ENCODE results near the gene MAPKAP1. TPM values are rescaled to one million over a fixed set of nuclear protein-coding genes. Genes with fewer than 3 reads are reported as not detected.

Gene MAPKAP1
- total RNA-seq, 2 experiments from 2014 or later: 51.6 to 61.9 TPM

DNA sequence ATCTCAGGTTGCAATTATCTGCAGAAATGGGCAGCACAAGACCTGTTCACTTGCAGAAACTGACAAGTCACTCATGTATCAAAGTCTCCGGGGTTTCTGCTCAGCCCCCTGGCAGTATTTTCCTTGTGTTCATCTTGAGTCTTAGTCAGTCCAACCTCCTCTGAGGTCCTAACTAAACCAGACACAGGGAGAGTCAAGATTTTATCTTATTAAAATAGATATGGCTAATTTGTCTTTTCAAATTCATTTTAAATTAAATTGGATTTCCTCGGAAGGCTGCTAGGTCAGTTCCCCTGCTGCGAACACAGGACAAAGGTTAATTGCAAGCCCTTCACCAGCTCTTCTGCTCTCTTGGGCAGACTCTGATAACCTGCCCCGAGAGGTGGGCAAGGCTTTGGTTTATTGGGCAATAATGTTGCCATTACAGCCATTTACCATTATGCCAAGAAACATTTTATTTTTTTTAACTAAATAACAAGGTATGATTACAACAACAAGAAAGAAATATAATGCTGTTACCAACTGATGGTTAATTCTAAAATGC, 103.5 kb downstream of the MAPKAP1 start:
- POLR2A ChIA-PET: no interaction called here
- Mint-ChIP-seq H3K4me1 (peaks cover 25% of the 10 kb centered on the region), H3K27me3 (no peaks in the 10 kb centered on the region), H3K9me3 (ENCODE audit: low read depth) (no peaks in the 10 kb centered on the region), H3K36me3 (ENCODE audit: low read depth) (no peaks in the 10 kb centered on the region), H3K4me3 (no peak overlapping the region), H3K27ac (no peak overlapping the region)
- intact Hi-C loops (cut with DNase I, micrococcal nuclease): no loop called here
- ATAC-seq: no peak
- no peak for DNase-seq
- CTCF ChIA-PET: interaction anchor here (1.8 kb wide), 1 partner anchor 9 kb away, joined by 6 read pairs; no protein-coding TSS in a partner anchor

DNA sequence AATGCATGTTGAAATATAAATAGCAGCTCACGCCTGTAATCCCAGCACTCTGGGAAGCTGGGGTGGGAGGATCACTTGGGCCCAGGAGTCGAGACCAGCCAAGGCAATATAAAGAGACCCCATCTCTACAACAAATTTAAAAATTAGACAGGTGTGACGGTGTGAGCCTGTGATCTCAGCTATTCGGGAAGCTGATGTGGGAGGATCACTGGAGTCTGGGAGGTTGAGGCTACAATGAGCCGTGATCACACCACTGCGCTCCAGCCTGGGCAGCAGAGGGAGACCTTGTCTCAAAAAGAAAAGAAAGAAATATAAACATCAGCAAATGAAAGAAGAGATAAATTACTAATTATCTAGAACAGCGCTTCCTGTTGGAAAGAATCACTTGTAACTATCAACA, 105.0 kb downstream of the MAPKAP1 start:
- Mint-ChIP-seq H3K4me3 (no peak overlapping the region), H3K27me3 (no peaks in the 10 kb centered on the region), H3K27ac (no peak overlapping the region), H3K9me3 (ENCODE audit: low read depth) (no peaks in the 10 kb centered on the region), H3K36me3 (ENCODE audit: low read depth) (no peaks in the 10 kb centered on the region), H3K4me1 (peaks cover 21% of the 10 kb centered on the region)
- intact Hi-C loops (cut with DNase I, micrococcal nuclease): no loop called here
- DNase-seq (no peak), ATAC-seq (no peak)
- POLR2A ChIA-PET: no interaction called here
- CTCF ChIA-PET: interaction anchor here (1.8 kb wide), 1 partner anchor 8 kb away, joined by 6 read pairs; no protein-coding TSS in a partner anchor

DNA sequence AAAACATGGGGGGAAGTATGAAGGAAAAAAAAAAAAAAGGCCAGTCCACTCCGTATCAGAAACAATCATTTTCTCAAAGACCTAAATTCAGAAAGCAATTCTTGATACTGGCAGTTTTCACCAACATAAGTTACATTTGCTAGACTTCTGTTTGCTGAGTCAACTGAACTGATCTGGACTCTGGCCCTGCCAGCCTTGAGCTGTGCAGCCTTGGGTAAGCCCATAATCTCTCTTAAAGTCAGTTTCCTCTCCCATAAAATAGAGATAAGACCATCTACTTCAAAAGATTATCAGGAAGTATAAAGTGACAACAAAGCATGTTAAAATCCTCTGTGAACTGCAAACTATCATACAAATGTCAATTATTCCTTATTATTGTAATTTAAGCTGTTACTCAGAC, 106.8 kb downstream of the MAPKAP1 start:
- Mint-ChIP-seq H3K4me1 (peaks cover 22% of the 10 kb centered on the region), H3K9me3 (ENCODE audit: low read depth) (no peaks in the 10 kb centered on the region), H3K4me3 (no peak overlapping the region), H3K27ac (no peak overlapping the region), H3K27me3 (no peaks in the 10 kb centered on the region), H3K36me3 (ENCODE audit: low read depth) (peaks cover 7% of the 10 kb centered on the region)
- DNase-seq: no peak
- intact Hi-C loops (cut with DNase I, micrococcal nuclease): no loop called here
- no peak for ATAC-seq
- CTCF ChIA-PET: interaction anchor here (0.6 kb wide), 1 partner anchor 81 kb away, joined by 5 read pairs; no protein-coding TSS in a partner anchor
- POLR2A ChIA-PET: no interaction called here

GRCh38 chr9:125594223-125594610, 112.8 kb downstream of the MAPKAP1 start:
- no peak for ATAC-seq
- H3K4me3 Mint-ChIP-seq: no peak overlapping the region
- DNase-seq: no peak
- H3K36me3 Mint-ChIP-seq (ENCODE audit: low read depth): peaks cover 7% of the 10 kb centered on the region
- no peaks in the 10 kb centered on the region for H3K27me3 Mint-ChIP-seq
- intact Hi-C loops (cut with DNase I, micrococcal nuclease): no loop called here
- ChIA-PET POLR2A (no interaction called here), CTCF (interaction anchor here (0.7 to 1.7 kb wide), 6 partner anchors 9 to 183 kb away, joined by 3 to 6 read pairs (median 3); no protein-coding TSS in a partner anchor)
- peaks cover 20% of the 10 kb centered on the region for H3K4me1 Mint-ChIP-seq
- no peak overlapping the region for H3K27ac Mint-ChIP-seq
- H3K9me3 Mint-ChIP-seq (ENCODE audit: low read depth): peaks cover 1% of the 10 kb centered on the region

DNA sequence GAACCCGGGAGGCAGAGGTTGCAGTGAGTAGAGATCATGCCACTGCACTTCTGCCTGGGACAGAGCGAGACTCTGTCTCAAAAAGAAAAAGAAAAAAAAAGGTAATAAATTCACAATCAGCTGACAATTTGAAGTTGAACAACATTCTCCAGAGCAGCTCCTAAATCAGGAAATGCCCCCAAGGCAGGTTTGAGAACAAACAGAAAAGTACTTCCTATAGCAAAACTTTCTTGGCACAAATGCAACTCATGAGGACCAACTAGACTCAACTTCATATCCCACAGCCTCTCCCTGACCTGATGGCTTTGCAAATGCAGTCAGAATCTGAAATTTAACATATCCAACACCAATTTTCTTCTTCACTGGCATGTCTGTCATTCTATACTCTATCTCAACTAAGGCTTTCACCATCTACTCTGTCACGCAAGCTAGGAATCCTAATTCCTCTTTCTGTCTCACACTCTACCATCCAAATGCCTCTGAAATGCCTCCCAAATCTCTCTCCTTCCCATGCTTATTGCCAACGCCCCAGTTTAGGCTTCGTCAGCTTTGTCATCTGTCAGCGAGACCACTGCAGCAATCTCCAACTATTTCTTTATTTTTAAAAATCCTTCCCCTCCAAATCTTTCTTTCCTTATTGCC, 113.3 kb downstream of the MAPKAP1 start:
- ATAC-seq: no peak
- ChIA-PET POLR2A (no interaction called here), CTCF (interaction anchor here (0.6 to 1.7 kb wide), 6 partner anchors 9 to 182 kb away, joined by 3 to 6 read pairs (median 4); no protein-coding TSS in a partner anchor)
- Mint-ChIP-seq H3K4me3 (no peak overlapping the region), H3K9me3 (ENCODE audit: low read depth) (peaks cover 1% of the 10 kb centered on the region), H3K27ac (no peak overlapping the region), H3K27me3 (no peaks in the 10 kb centered on the region), H3K36me3 (ENCODE audit: low read depth) (peaks cover 8% of the 10 kb centered on the region), H3K4me1 (peaks cover 21% of the 10 kb centered on the region)
- DNase-seq: no peak
- intact Hi-C loops (cut with DNase I, micrococcal nuclease): no loop called here

GRCh38 chr9:125591888-125592287, 115.1 kb downstream of the MAPKAP1 start:
- intact Hi-C loops (cut with DNase I, micrococcal nuclease): no loop called here
- DNase-seq (no peak), ATAC-seq (no peak)
- POLR2A ChIA-PET: no interaction called here
- H3K9me3 Mint-ChIP-seq (ENCODE audit: low read depth): peaks cover 1% of the 10 kb centered on the region
- H3K27me3 Mint-ChIP-seq: no peaks in the 10 kb centered on the region
- CTCF ChIA-PET: no interaction called here
- no peak overlapping the region for H3K27ac Mint-ChIP-seq
- H3K36me3 Mint-ChIP-seq (ENCODE audit: low read depth): peaks cover 10% of the 10 kb centered on the region
- H3K4me1 Mint-ChIP-seq: peaks cover 30% of the 10 kb centered on the region
- no peak overlapping the region for H3K4me3 Mint-ChIP-seq

DNA sequence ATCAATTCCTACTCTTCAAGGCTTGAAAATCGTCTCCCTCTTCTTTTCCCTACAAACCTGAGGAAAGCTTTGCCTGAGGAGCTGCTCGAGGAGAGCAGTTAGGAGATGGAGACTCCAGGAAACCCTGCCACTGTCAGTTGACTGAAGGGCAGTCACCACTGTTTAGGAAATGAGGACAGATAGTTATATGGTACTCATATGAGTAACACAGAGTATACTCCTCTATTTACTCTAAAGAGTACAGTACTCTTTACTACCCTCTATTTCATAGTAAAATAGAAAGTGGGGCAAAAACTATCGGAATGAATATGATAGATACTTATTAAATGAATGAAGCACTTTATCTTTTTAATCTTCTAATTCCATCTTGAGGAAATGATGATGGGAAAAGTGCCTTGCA, 115.8 kb downstream of the MAPKAP1 start:
- DNase-seq: no peak
- no peaks in the 10 kb centered on the region for H3K27me3 Mint-ChIP-seq
- H3K27ac Mint-ChIP-seq: peak overlapping the region; percentile 72
- ChIA-PET CTCF (interaction anchor here (0.6 kb wide), 1 partner anchor 61 kb away, joined by 3 read pairs; no protein-coding TSS in a partner anchor), POLR2A (no interaction called here)
- intact Hi-C loops (cut with DNase I, micrococcal nuclease): no loop called here
- ATAC-seq: peak; percentile 64
- peaks cover 1% of the 10 kb centered on the region for H3K9me3 Mint-ChIP-seq (ENCODE audit: low read depth)
- H3K4me3 Mint-ChIP-seq: no peak overlapping the region
- H3K36me3 Mint-ChIP-seq (ENCODE audit: low read depth): peaks cover 9% of the 10 kb centered on the region
- H3K4me1 Mint-ChIP-seq: peaks cover 34% of the 10 kb centered on the region

DNA sequence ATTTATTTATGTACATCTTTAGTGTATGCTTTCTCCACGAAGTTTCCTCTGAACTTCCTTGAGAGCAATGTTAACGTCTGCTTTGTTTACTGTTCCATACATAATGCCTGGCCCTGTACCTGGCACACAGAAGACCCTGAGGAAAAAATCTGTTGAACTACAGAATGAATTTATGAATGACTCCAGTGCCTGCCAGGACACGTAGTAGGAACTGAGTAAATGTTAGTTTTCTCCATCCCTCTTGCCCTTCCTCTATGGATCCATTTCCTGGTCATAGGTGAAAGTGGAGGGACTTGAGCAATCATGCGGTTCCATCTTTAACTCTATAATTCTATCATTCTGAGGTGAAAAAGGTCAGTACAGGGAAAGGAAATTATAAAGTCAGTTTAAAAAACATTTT, 117.7 kb downstream of the MAPKAP1 start:
- ATAC-seq: no peak
- Mint-ChIP-seq H3K27ac (no peak overlapping the region), H3K27me3 (no peaks in the 10 kb centered on the region), H3K36me3 (ENCODE audit: low read depth) (peaks cover 11% of the 10 kb centered on the region), H3K9me3 (ENCODE audit: low read depth) (peaks cover 1% of the 10 kb centered on the region), H3K4me3 (no peak overlapping the region), H3K4me1 (peaks cover 29% of the 10 kb centered on the region)
- no peak for DNase-seq
- CTCF ChIA-PET: no interaction called here
- intact Hi-C loops (cut with DNase I, micrococcal nuclease): no loop called here
- POLR2A ChIA-PET: no interaction called here

- H3K4me1 Mint-ChIP-seq: peaks cover 22% of the 10 kb centered on the region
- peaks cover 16% of the 10 kb centered on the region for H3K36me3 Mint-ChIP-seq (ENCODE audit: low read depth)
- DNase-seq (no peak), ATAC-seq (no peak)
- H3K27me3 Mint-ChIP-seq: no peaks in the 10 kb centered on the region
- intact Hi-C loops (cut with DNase I, micrococcal nuclease): no loop called here
- CTCF ChIA-PET: no interaction called here
- POLR2A ChIA-PET: no interaction called here
- no peak overlapping the region for H3K4me3 Mint-ChIP-seq
- H3K9me3 Mint-ChIP-seq (ENCODE audit: low read depth): peaks cover 1% of the 10 kb centered on the region
- no peak overlapping the region for H3K27ac Mint-ChIP-seq
Measured at GRCh38 chr9:125587819-125588460, 119.1 kb downstream of the MAPKAP1 start.

DNA sequence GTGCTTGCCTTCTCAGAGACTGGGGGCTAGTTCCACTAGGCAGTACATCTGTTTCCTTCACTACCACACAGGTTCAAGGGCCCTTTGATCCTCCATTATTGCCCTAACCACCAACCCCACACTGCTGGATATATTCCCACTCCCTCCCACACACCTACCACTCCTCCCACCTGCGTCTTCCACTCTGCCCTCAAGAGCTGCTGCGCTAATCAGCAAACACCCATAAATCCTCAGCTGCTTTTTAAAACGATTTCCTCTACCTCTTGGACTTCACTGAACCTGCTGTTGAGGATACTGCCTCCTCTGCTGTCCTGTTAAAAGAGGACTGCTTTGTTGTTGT, 120.9 kb downstream of the MAPKAP1 start:
- Mint-ChIP-seq H3K36me3 (ENCODE audit: low read depth) (peaks cover 29% of the 10 kb centered on the region), H3K27ac (no peak overlapping the region), H3K4me1 (peaks cover 21% of the 10 kb centered on the region), H3K4me3 (no peak overlapping the region), H3K27me3 (no peaks in the 10 kb centered on the region), H3K9me3 (ENCODE audit: low read depth) (peaks cover 3% of the 10 kb centered on the region)
- ATAC-seq: no peak
- intact Hi-C loops (cut with DNase I, micrococcal nuclease): no loop called here
- DNase-seq: no peak
- ChIA-PET POLR2A (no interaction called here), CTCF (interaction anchor here (0.6 kb wide), 1 partner anchor 27 kb away, joined by 3 read pairs; no protein-coding TSS in a partner anchor)

DNA sequence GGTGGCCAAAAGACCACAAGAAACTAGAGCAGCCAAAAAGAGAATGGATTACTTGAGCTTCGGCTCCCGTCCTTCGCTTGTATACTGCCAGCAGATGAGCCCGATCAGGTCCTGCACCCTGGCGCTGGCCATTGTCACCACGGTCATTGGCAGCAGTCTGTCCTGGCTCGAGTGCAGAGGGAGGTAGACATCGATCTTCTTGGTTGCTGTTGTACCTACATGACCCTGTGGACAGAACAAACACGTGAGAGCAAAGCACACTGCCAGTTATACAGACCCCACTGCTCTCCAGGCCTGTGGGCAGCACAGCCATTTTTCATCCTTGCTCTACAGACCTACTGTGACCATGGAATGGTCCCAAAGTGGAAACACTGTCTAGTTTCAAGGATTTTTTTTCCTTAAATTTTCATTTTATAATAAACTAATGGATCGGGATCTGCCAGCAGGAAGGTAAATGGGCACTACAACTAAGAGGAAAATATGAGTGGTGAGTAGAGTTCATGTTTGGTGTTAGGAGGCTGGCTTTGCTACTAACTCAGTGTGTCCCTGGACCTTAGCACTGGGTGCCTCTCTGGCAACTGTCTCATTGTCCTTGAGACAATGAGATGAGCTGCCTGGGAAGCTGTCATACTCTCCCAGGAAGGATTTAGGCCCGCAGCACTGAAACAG, 121.4 kb downstream of the MAPKAP1 start:
- CTCF ChIA-PET: no interaction called here
- Mint-ChIP-seq H3K27ac (no peak overlapping the region), H3K27me3 (no peaks in the 10 kb centered on the region), H3K9me3 (ENCODE audit: low read depth) (peaks cover 3% of the 10 kb centered on the region), H3K36me3 (ENCODE audit: low read depth) (peaks cover 34% of the 10 kb centered on the region), H3K4me1 (peaks cover 19% of the 10 kb centered on the region), H3K4me3 (no peak overlapping the region)
- DNase-seq (no peak), ATAC-seq (no peak)
- POLR2A ChIA-PET: no interaction called here
- intact Hi-C loops (cut with DNase I, micrococcal nuclease): no loop called here

All from activated CD4-positive, alpha-beta T cell treated with anti-CD3 and anti-CD28 coated beads for 36 hours (primary cell).